Measurements from ENCODE around the gene CREB5. TPM values are rescaled to one million over a fixed set of nuclear protein-coding genes. Genes with fewer than 3 reads are reported as not detected.

Gene CREB5
- polyA plus RNA-seq, 1 experiment, result 3.9 TPM

DNA sequence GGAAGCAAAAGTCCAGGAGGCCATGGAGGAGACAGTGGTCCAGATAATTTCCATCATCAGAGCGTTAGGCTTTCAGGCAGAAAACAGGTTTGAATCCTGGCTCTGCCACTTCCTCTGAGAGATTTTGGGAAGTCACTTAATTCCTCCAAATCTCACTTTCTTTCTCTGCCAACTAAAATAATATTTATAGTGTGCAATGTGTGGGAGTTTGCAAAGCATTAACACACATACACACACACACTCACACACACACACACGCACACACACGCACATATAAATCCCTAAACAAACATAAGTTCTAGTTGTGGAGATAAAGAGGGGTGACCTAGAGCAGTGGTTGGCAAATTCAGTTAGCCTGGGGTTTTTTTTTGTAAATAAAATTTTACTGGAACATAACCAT is 461.0 kb downstream of the CREB5 start:
- TF ChIP-seq, protein P1, sequence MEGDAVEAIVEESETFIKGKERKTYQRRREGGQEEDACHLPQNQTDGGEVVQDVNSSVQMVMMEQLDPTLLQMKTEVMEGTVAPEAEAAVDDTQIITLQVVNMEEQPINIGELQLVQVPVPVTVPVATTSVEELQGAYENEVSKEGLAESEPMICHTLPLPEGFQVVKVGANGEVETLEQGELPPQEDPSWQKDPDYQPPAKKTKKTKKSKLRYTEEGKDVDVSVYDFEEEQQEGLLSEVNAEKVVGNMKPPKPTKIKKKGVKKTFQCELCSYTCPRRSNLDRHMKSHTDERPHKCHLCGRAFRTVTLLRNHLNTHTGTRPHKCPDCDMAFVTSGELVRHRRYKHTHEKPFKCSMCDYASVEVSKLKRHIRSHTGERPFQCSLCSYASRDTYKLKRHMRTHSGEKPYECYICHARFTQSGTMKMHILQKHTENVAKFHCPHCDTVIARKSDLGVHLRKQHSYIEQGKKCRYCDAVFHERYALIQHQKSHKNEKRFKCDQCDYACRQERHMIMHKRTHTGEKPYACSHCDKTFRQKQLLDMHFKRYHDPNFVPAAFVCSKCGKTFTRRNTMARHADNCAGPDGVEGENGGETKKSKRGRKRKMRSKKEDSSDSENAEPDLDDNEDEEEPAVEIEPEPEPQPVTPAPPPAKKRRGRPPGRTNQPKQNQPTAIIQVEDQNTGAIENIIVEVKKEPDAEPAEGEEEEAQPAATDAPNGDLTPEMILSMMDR (IDR thresholded peaks at IDR 0.05; ENCODE audit: insufficient read depth, low read depth, low read length), result no peak
- ChIA-PET POLR2A (no interaction called here), CTCF (interaction anchor here (1.1 kb wide), 1 partner anchor 12 kb away, joined by 3 read pairs; no protein-coding TSS in a partner anchor)
- Histone ChIP-seq H3K4me3 (ENCODE audit: low read depth, low read length) (no peak overlapping the region), H3K27me3 (ENCODE audit: control insufficient read depth, insufficient read depth, low read length) (no peaks in the 10 kb centered on the region), H3K36me3 (ENCODE audit: control insufficient read depth, insufficient read depth, low read length) (no peaks in the 10 kb centered on the region)
- no peak for DNase-seq (ENCODE audit: low read depth)

DNA sequence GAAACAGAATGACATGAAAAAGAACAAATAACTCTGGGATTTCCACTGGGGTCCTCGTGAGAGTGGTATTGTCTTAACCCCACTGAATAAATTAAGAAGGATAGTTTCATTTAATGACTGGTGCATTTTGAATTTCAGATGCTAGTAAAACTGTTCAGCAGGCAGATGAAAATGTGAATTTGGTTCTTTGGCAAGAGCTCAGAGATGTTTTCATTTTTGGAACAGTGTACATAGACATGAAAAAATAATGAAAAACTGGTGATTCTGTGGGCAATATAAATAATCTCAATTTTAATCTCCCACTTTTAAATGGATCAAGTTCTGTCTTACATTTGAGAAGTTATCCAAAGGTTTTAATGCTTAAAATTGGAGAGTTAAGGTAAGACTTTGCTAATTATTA is 461.7 kb downstream of the CREB5 start:
- Histone ChIP-seq H3K27me3 (ENCODE audit: control insufficient read depth, insufficient read depth, low read length) (no peaks in the 10 kb centered on the region), H3K4me3 (ENCODE audit: low read depth, low read length) (no peak overlapping the region), H3K36me3 (ENCODE audit: control insufficient read depth, insufficient read depth, low read length) (no peaks in the 10 kb centered on the region)
- CTCF ChIA-PET, result interaction anchor here (0.6 kb wide), 1 partner anchor 507 kb away, joined by 3 read pairs; no protein-coding TSS in a partner anchor
- no peak for DNase-seq (ENCODE audit: low read depth)
- TF ChIP-seq, protein P1 (IDR thresholded peaks at IDR 0.05; ENCODE audit: insufficient read depth, low read depth, low read length), result no peak
- POLR2A ChIA-PET, result no interaction called here

Other genes starting within 250 kb of the CREB5 start
- gene JAZF1, start 231.7 kb upstream of the CREB5 start, polyA plus RNA-seq (2011; rRNA removed), result 8.5 and 11.6 TPM in 2 replicates

Measured in BJ (cell line).